ENCODE measurements around the gene DNAH9. TPM values are rescaled to one million over a fixed set of nuclear protein-coding genes. Genes with fewer than 3 reads are reported as not detected.
A peak's percentile ranks its signal among the peaks of the same experiment; 100 is the strongest.

The DNAH9 gene
- total RNA-seq, 1 experiment from 2014 or later, result 0.22 TPM

DNA sequence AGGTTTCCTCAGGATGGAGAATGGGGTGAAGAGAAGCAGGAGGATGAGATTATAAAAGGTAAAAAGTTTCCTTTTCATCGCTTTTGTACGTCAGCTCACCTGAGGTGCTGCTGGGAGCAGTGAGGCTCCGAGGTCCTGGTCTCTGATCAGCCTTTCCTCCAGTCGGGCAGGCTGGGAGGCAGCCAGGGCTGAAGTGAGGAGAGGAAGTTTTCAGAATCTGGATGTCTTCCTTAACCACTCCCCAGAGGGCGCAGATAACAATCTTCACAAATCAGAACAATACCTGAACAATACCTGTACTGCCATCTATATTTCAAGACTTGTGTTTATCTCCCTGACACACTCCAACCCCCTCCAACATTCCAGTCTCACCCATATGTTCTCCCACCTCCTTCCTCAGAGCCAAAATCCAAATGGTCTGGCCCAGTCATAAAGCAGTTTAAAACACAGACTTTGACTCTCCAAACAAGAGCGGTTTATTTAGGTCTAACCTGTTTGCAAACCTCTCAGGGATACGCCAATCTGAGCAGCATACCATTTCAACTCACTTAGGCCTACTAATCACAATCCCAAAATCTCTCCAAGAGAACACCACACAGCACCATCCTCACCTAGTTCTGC, 392.2 kb downstream of the DNAH9 start:
- H3K4me1 Mint-ChIP-seq, result peaks cover 32 to 37% of the 10 kb centered on the region in 2 experiments
- Histone ChIP-seq H2BK15ac (ENCODE audit: low read depth, low read length) (no peak overlapping the region), H3K23ac (ENCODE audit: insufficient read length, low read depth, low read length) (no peak overlapping the region), H3K9ac (ENCODE audit: extremely low read depth, insufficient read length, low read length) (no peak overlapping the region), H3K27me3 (ENCODE audit: insufficient read depth, low read length) (no peaks in the 10 kb centered on the region), H3K4ac (ENCODE audit: low read depth, low read length) (no peak overlapping the region), H3K14ac (ENCODE audit: insufficient read depth, low read length) (no peak overlapping the region), H3K9me3 (ENCODE audit: control insufficient read depth, low read depth, low read length) (no peaks in the 10 kb centered on the region), H4K91ac (ENCODE audit: insufficient read length, low read depth, low read length) (no peak overlapping the region), H4K8ac (replicated peaks; ENCODE audit: insufficient read length, low read depth, low read length) (no peak overlapping the region), H4K5ac (ENCODE audit: insufficient read length, low read depth, low read length) (no peak overlapping the region), H2BK5ac (ENCODE audit: insufficient read length, low read length) (no peak overlapping the region), H2AFZ (ENCODE audit: low read length) (no peak overlapping the region), H3K4me1 (ENCODE audit: insufficient read depth, low read length) (peaks cover 8% of the 10 kb centered on the region; the same call in 1 of the 2 replicates), H3K27ac (ENCODE audit: insufficient read length, low read depth, low read length) (peak overlapping the region; percentile 53), H3K23me2 (ENCODE audit: insufficient read length, low read depth, low read length, poor library complexity, severe bottlenecking) (no peaks in the 10 kb centered on the region), H2BK120ac (ENCODE audit: low read depth, low read length, poor library complexity, severe bottlenecking) (no peak overlapping the region), H2BK20ac (ENCODE audit: low read depth, low read length, poor library complexity, severe bottlenecking) (peak overlapping the region; percentile 78), H3K4me2 (ENCODE audit: insufficient read depth, insufficient read length, low read length) (no peak overlapping the region), H2BK12ac (ENCODE audit: insufficient read length, low read depth, low read length) (no peak overlapping the region), H4K20me1 (ENCODE audit: control insufficient read depth, insufficient read depth, insufficient read length) (no peaks in the 10 kb centered on the region), H3K79me1 (ENCODE audit: insufficient read depth, low read depth, low read length, poor library complexity, severe bottlenecking) (no peaks in the 10 kb centered on the region), H3K56ac (ENCODE audit: insufficient read length, low read depth, low read length) (no peak overlapping the region), H2AK5ac (ENCODE audit: insufficient read length, low read length) (no peak overlapping the region), H3K18ac (ENCODE audit: insufficient read length, low read depth, low read length) (no peak overlapping the region), H3K79me2 (ENCODE audit: insufficient read depth, low read length) (no peaks in the 10 kb centered on the region), H3T11ph (ENCODE audit: low read length) (no peak overlapping the region)
- DNase-seq, result no peak
- no peaks in the 10 kb centered on the region; the same call in 1 of the 2 replicates for H3K27me3 Mint-ChIP-seq (ENCODE audit: low read depth)
- TF ChIP-seq CTCF (conservative IDR thresholded peaks at IDR 0.05), result no peak
- no peaks in the 10 kb centered on the region for H3K9me3 Mint-ChIP-seq
- peak overlapping the region in 1 of 3 experiments; percentile 85; a peak in 4 of 7 replicates for H3K27ac Mint-ChIP-seq
- H3K4me3 Mint-ChIP-seq, result peak overlapping the region in 1 of 2 experiments; percentile 36; a peak in 1 of 5 replicates
- peaks cover 18 to 35% (median 32%) of the 10 kb centered on the region in 3 experiments; a peak in 6 of 7 replicates for H3K36me3 Mint-ChIP-seq (ENCODE audit: insufficient read depth in 1 of 3, low read depth in 3 of 3)
- no CpG with 5 or more reads among the region's 7 CpGs for WGBS (ENCODE audit: extremely low coverage, insufficient read length, low lambda C conversion rate)
